ENCODE results near the gene EDAR.

Gene EDAR

GRCh38 chr2:108905176-108905575 is 83.8 kb downstream of the EDAR start:
- in situ Hi-C loops (cut with MboI; ENCODE audit: low sequenced_read_pairs, unreplicated experiment), result no loop called here
- TF ChIP-seq CTCF (IDR thresholded peaks at IDR 0.05; ENCODE audit: borderline replicate concordance, control extremely low read depth, extremely low read depth, insufficient read depth, missing control alignments), result no peak

GRCh38 chr2:108904680-108905079 is 84.3 kb downstream of the EDAR start:
- DNase-seq (ENCODE audit: low spot score), result no peak
- no peak for TF ChIP-seq CTCF (IDR thresholded peaks at IDR 0.05; ENCODE audit: borderline replicate concordance, control extremely low read depth, extremely low read depth, insufficient read depth, missing control alignments)
- in situ Hi-C loops (cut with MboI; ENCODE audit: low sequenced_read_pairs, unreplicated experiment), result no loop called here

More at GRCh38 chr2:108905176-108905575, 83.8 kb downstream of the EDAR start:
- DNase-seq (ENCODE audit: low spot score), result no peak

GRCh38 chr2:108898315-108899082 is 90.5 kb downstream of the EDAR start:
- DNase-seq (ENCODE audit: low spot score), result no peak
- in situ Hi-C loops (cut with MboI; ENCODE audit: low sequenced_read_pairs, unreplicated experiment), result no loop called here
- no peak for TF ChIP-seq CTCF (IDR thresholded peaks at IDR 0.05; ENCODE audit: borderline replicate concordance, control extremely low read depth, extremely low read depth, insufficient read depth, missing control alignments)

DNA sequence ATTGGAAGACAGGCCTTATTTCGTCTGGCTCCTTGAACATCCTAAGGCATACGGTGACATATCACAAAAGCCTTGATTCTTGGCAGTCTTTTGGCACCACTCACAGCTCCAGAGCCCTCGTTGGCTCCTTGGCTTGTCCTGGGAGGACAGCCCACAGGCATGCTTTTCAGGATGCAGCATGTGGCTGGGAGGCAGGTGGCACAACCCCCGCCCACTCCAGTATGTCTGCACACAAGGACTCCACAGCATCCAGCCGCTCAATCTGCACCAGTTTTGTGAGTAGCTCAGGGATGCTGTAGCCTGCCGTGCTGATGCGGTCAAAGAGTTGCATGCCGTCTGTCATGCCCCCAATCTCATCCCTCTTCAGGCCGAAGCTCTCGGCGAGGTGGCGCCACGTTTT is 92.3 kb downstream of the EDAR start:
- TF ChIP-seq CTCF (IDR thresholded peaks at IDR 0.05; ENCODE audit: borderline replicate concordance, control extremely low read depth, extremely low read depth, insufficient read depth, missing control alignments), result no peak
- no peak for DNase-seq (ENCODE audit: low spot score)
- in situ Hi-C loops (cut with MboI; ENCODE audit: low sequenced_read_pairs, unreplicated experiment), result no loop called here

GRCh38 chr2:108895188-108895587 is 93.8 kb downstream of the EDAR start:
- in situ Hi-C loops (cut with MboI; ENCODE audit: low sequenced_read_pairs, unreplicated experiment), result no loop called here
- no peak for TF ChIP-seq CTCF (IDR thresholded peaks at IDR 0.05; ENCODE audit: borderline replicate concordance, control extremely low read depth, extremely low read depth, insufficient read depth, missing control alignments)
- DNase-seq (ENCODE audit: low spot score), result no peak

DNA sequence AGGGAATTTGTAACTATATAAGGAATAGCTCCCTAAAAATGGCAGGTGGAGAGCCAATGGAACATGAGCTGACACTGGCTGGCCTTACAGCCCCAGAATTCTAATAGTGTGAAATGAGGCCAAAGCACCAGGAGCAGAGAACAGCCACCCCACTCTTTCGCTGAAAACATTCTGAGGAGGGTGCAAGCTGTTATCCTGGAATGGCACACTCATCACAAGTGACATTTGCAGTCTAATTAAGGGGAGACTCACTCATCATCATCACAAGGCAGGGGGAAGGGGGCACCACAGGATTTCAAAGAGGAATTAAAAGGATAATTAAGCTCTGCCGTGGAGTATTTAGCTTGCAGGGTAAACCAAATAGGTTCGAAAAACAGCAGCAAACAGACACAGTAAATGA is 94.3 kb downstream of the EDAR start:
- in situ Hi-C loops (cut with MboI; ENCODE audit: low sequenced_read_pairs, unreplicated experiment), result no loop called here
- no peak for DNase-seq (ENCODE audit: low spot score)
- TF ChIP-seq CTCF (IDR thresholded peaks at IDR 0.05; ENCODE audit: borderline replicate concordance, control extremely low read depth, extremely low read depth, insufficient read depth, missing control alignments), result no peak

Data from GM13976 (cell line).